Mesothelial cell of epicardium (in vitro differentiated cells): Measurements from ENCODE around the gene IARS2. TPM values are rescaled to one million over a fixed set of nuclear protein-coding genes. Genes with fewer than 3 reads are reported as not detected.
A peak's percentile ranks its signal among the peaks of the same experiment; 100 is the strongest.

Experiments used
- DNase-seq, 2 experiments: peaks; one replicate each; pipeline ENCODE4 v3.0.0; 2021; ENCODE audit warnings: low spot score in 2 of 2; ENCODE audit not compliant: unreplicated experiment in 2 of 2
- H3K27ac Mint-ChIP-seq: 2 replicates; pipeline ENCODE4 v1.8.0; 2021; ENCODE audit warnings: mixed read lengths
- H3K27me3 Mint-ChIP-seq: 2 replicates; pipeline ENCODE4 v1.8.0; 2021; ENCODE audit warnings: low read depth, mixed read lengths
- H3K36me3 Mint-ChIP-seq: 2 replicates; pipeline ENCODE4 v1.8.0; 2021; ENCODE audit warnings: mixed read lengths
- H3K4me1 Mint-ChIP-seq: 2 replicates; pipeline ENCODE4 v1.8.0; 2021; ENCODE audit warnings: mixed read lengths
- H3K4me3 Mint-ChIP-seq: 2 replicates; pipeline ENCODE4 v1.8.0; 2021; ENCODE audit warnings: mild to moderate bottlenecking, moderate library complexity, mixed read lengths
- H3K9me3 Mint-ChIP-seq: 2 replicates; pipeline ENCODE4 v1.8.0; 2021; ENCODE audit warnings: mixed read lengths
- CTCF ChIP-seq: fragments of 200-600 bp; sonication (generic); IDR thresholded peaks from one replicate; pipeline ENCODE4 v1.5.0; 2021; ENCODE audit warnings: antibody characterized with exemption; ENCODE audit not compliant: unreplicated experiment
- microRNA-seq: library from miRNA; unstranded; fragments of <30 nt; microRNA quantifications from one replicate; pipeline ENCODE4 v1.2.0, GENCODE V29; 2021; ENCODE audit warnings: inconsistent platforms, mixed read lengths
- total RNA-seq: library from RNA; stranded (reverse); gene quantifications from 3 replicates; pipeline ENCODE4 v1.2.1, GENCODE V29; 2021

IARS2 gene
- total RNA-seq, 1 donor from 2014 or later: 60.4 TPM

- H3K36me3 Mint-ChIP-seq: peaks cover 29% of the 10 kb centered on the region
- no peak for TF ChIP-seq CTCF
- no peak overlapping the region for H3K4me3 Mint-ChIP-seq
- H3K27ac Mint-ChIP-seq: peak overlapping the region; percentile 43
- DNase-seq: no peak
- no peaks in the 10 kb centered on the region for H3K27me3 Mint-ChIP-seq
- peaks cover under 1% of the 10 kb centered on the region for H3K9me3 Mint-ChIP-seq
- H3K4me1 Mint-ChIP-seq: peaks cover 9% of the 10 kb centered on the region
These were observed 90.6 kb downstream of the IARS2 start for GRCh38 chr1:220184506-220184905.

GRCh38 chr1:220186752-220187151, 92.8 kb downstream of the IARS2 start:
- Mint-ChIP-seq H3K4me1 (peaks cover 9% of the 10 kb centered on the region), H3K27ac (no peak overlapping the region), H3K9me3 (no peaks in the 10 kb centered on the region), H3K36me3 (peaks cover 15% of the 10 kb centered on the region), H3K4me3 (no peak overlapping the region), H3K27me3 (no peaks in the 10 kb centered on the region)
- TF ChIP-seq CTCF: no peak
- DNase-seq: no peak

- no peak overlapping the region for H3K4me3 Mint-ChIP-seq
- no peaks in the 10 kb centered on the region for H3K9me3 Mint-ChIP-seq
- no peaks in the 10 kb centered on the region for H3K27me3 Mint-ChIP-seq
- H3K36me3 Mint-ChIP-seq: peaks cover 19% of the 10 kb centered on the region
- DNase-seq: no peak
- no peak overlapping the region for H3K27ac Mint-ChIP-seq
- no peak for TF ChIP-seq CTCF
- no peaks in the 10 kb centered on the region for H3K4me1 Mint-ChIP-seq
These were observed 94.6 kb downstream of the IARS2 start for GRCh38 chr1:220188538-220188937.

- H3K4me3 Mint-ChIP-seq: no peak overlapping the region
These were observed 95.9 kb downstream of the IARS2 start for GRCh38 chr1:220189750-220190347.

GRCh38 chr1:220195701-220196100, 101.8 kb downstream of the IARS2 start:
- peaks cover 16% of the 10 kb centered on the region for H3K36me3 Mint-ChIP-seq
- TF ChIP-seq CTCF: no peak
- no peaks in the 10 kb centered on the region for H3K27me3 Mint-ChIP-seq
- no peak overlapping the region for H3K4me3 Mint-ChIP-seq
- no peak for DNase-seq
- H3K27ac Mint-ChIP-seq: no peak overlapping the region
- no peaks in the 10 kb centered on the region for H3K9me3 Mint-ChIP-seq
- H3K4me1 Mint-ChIP-seq: no peaks in the 10 kb centered on the region

More at GRCh38 chr1:220189750-220190347, 95.9 kb downstream of the IARS2 start:
- no peaks in the 10 kb centered on the region for H3K4me1 Mint-ChIP-seq
- H3K27ac Mint-ChIP-seq: no peak overlapping the region
- DNase-seq: no peak
- H3K36me3 Mint-ChIP-seq: peaks cover 23% of the 10 kb centered on the region
- no peaks in the 10 kb centered on the region for H3K9me3 Mint-ChIP-seq
- no peaks in the 10 kb centered on the region for H3K27me3 Mint-ChIP-seq
- no peak for TF ChIP-seq CTCF

Small RNA genes lying within 50 kb of the gene (microRNA-seq; reads per million reads assigned to microRNA genes)
- gene MIR194-1: not detected
- gene MIR215: 2.6 reads per million

Other genes with a start within 250 kb of the IARS2 start
- gene SLC30A10, start 165.6 kb upstream of the IARS2 start, total RNA-seq: 0.90 to 1.6 TPM (median 1.1 TPM) in 3 replicates
- 76.9 to 80.7 TPM (median 78.0 TPM) in 3 replicates for gene EPRS1, start 47.6 kb upstream of the IARS2 start, total RNA-seq
- gene BPNT1, start 4.3 kb upstream of the IARS2 start, total RNA-seq: 23.2 to 26.6 TPM (median 23.9 TPM) in 3 replicates
- 49.0 to 51.7 TPM (median 50.6 TPM) in 3 replicates for gene RAB3GAP2, start 178.3 kb downstream of the IARS2 start, total RNA-seq